ENCODE data around the gene OR5J2.
"Not testable (repeated sequence)": the region's sequence is repeated elsewhere in the genome, so short reads cannot be mapped to it uniquely, and the experiment has no call there.

Gene OR5J2

GRCh38 chr11:56176318-56176717, at the start of gene OR5J2:
TSS of gene OR5J2 (plus strand) at chr11:56176618. CDS start at chr11:56176618, 0 bp downstream.
- DNase-seq (ENCODE audit: low read depth in 2 of 2, low spot score in 1 of 2): no peak

- no peak for DNase-seq (ENCODE audit: low read depth in 2 of 2, low spot score in 1 of 2)
Measured at GRCh38 chr11:56140151-56140661, 36.2 kb upstream of the OR5J2 start, which contains the start of gene OR8J3. TSS of gene OR8J3 (minus strand) at chr11:56140201. CDS start at chr11:56137718, 2,483 bp downstream.

- not testable (repeated sequence) for DNase-seq (ENCODE audit: low read depth in 2 of 2, low spot score in 1 of 2)
Measured at GRCh38 chr11:56143681-56144080, 32.7 kb upstream of the OR5J2 start.

GRCh38 chr11:56151376-56151775, 25.0 kb upstream of the OR5J2 start:
- no peak for DNase-seq (ENCODE audit: low read depth in 2 of 2, low spot score in 1 of 2)

GRCh38 chr11:56152333-56152732, 24.1 kb upstream of the OR5J2 start:
- no peak for DNase-seq (ENCODE audit: low read depth in 2 of 2, low spot score in 1 of 2)

- no peak for DNase-seq (ENCODE audit: low read depth in 2 of 2, low spot score in 1 of 2)
Measured at GRCh38 chr11:56160217-56160616, 16.2 kb upstream of the OR5J2 start, which contains the start of gene OR8K5. TSS of gene OR8K5 (minus strand) at chr11:56160317. CDS start at chr11:56160317, 0 bp downstream.

- DNase-seq (ENCODE audit: low read depth in 2 of 2, low spot score in 1 of 2): no peak
Measured at GRCh38 chr11:56163804-56164203, 12.6 kb upstream of the OR5J2 start.

- no peak for DNase-seq (ENCODE audit: low read depth in 2 of 2, low spot score in 1 of 2)
Measured at GRCh38 chr11:56172256-56172830, 4.1 kb upstream of the OR5J2 start.

- no peak for DNase-seq (ENCODE audit: low read depth in 2 of 2, low spot score in 1 of 2)
Measured at GRCh38 chr11:56183459-56183858, 7.0 kb downstream of the OR5J2 start.

- no peak for DNase-seq (ENCODE audit: low read depth in 2 of 2, low spot score in 1 of 2)
Measured at GRCh38 chr11:56188602-56189001, 12.2 kb downstream of the OR5J2 start.

- DNase-seq (ENCODE audit: low read depth in 2 of 2, low spot score in 1 of 2): no peak
Measured at GRCh38 chr11:56196705-56197104, 20.3 kb downstream of the OR5J2 start.

- no peak for DNase-seq (ENCODE audit: low read depth in 2 of 2, low spot score in 1 of 2)
Measured at GRCh38 chr11:56197367-56197766, 20.9 kb downstream of the OR5J2 start.

- no peak for DNase-seq (ENCODE audit: low read depth in 2 of 2, low spot score in 1 of 2)
Measured at GRCh38 chr11:56207790-56208189, 31.4 kb downstream of the OR5J2 start.

- DNase-seq (ENCODE audit: low read depth in 2 of 2, low spot score in 1 of 2): no peak
Measured at GRCh38 chr11:56214537-56214936, 38.1 kb downstream of the OR5J2 start.

- not testable (repeated sequence) for DNase-seq (ENCODE audit: low read depth in 2 of 2, low spot score in 1 of 2)
Measured at GRCh38 chr11:56219735-56220134, 43.3 kb downstream of the OR5J2 start.
